Stimulated activated CD4-positive, alpha-beta T cell treated with anti-CD3 and anti-CD28 coated beads, Interleukin-2, amount 100 ng/mL, for 24 hours (primary cell): ENCODE measurements around the gene TMCC2.

Source experiments
- DNase-seq, 2 donors: peaks; one replicate each; pipeline ENCODE4 v3.0.0-alpha.2; 2020

Gene TMCC2

GRCh38 chr1:205306929-205307566 lies 79.3 kb downstream of the TMCC2 start:
- no peak for DNase-seq

GRCh38 chr1:205309741-205310140 lies 82.0 kb downstream of the TMCC2 start:
- DNase-seq = no peak

GRCh38 chr1:205310976-205311704 lies 83.4 kb downstream of the TMCC2 start:
- DNase-seq = no peak

GRCh38 chr1:205312866-205313562 lies 85.3 kb downstream of the TMCC2 start:
- DNase-seq = no peak

GRCh38 chr1:205313563-205314308 lies 86.0 kb downstream of the TMCC2 start:
- DNase-seq = peak; percentile 28 to 43

- DNase-seq = no peak
Observed at GRCh38 chr1:205315008-205315618, 87.4 kb downstream of the TMCC2 start.

- DNase-seq = no peak
Observed at GRCh38 chr1:205316161-205316566, 88.4 kb downstream of the TMCC2 start.

- no peak for DNase-seq
Observed at GRCh38 chr1:205317311-205317917, 89.7 kb downstream of the TMCC2 start.

GRCh38 chr1:205318231-205318991 lies 90.7 kb downstream of the TMCC2 start:
- DNase-seq = no peak

GRCh38 chr1:205319081-205320018 lies 91.6 kb downstream of the TMCC2 start:
- DNase-seq = peak; percentile 27 to 29

GRCh38 chr1:205321162-205321958 lies 93.6 kb downstream of the TMCC2 start, which contains the start of gene NUAK2:
Gene NUAK2, minus strand, starts transcription at chr1:205321745. Its CDS starts 117 bp downstream, at chr1:205321628.
- peak; percentile 88 to 90 for DNase-seq

GRCh38 chr1:205321959-205322283 lies 94.2 kb downstream of the TMCC2 start:
- DNase-seq = no peak
